ENCODE data around the gene TNKS2.
"Not testable (repeated sequence)": the region's sequence is repeated elsewhere in the genome, so short reads cannot be mapped to it uniquely, and the experiment has no call there.

The TNKS2 gene

GRCh38 chr10:91885362-91886079, 87.3 kb downstream of the TNKS2 start:
- Histone ChIP-seq H3K27me3 (ENCODE audit: control insufficient read depth in 2 of 2, insufficient read depth in 2 of 2, low read length in 2 of 2) (peaks cover 15 to 17% of the 10 kb centered on the region in 2 donors), H3K9me3 (ENCODE audit: control insufficient read depth in 2 of 2, low read length in 2 of 2) (no peaks in the 10 kb centered on the region), H3K4me3 (ENCODE audit: low read length in 2 of 2) (no peak overlapping the region), H3K9ac (ENCODE audit: low read depth in 1 of 2, low read length in 2 of 2) (no peak overlapping the region), H3K27ac (ENCODE audit: low read depth in 2 of 2, low read length in 2 of 2) (no peak overlapping the region), H3K36me3 (ENCODE audit: control insufficient read depth in 2 of 2, insufficient read depth in 2 of 2, low read length in 2 of 2) (no peaks in the 10 kb centered on the region), H3K4me1 (ENCODE audit: control insufficient read depth in 2 of 2, insufficient read depth in 2 of 2, low read length in 2 of 2) (peaks cover 3 to 11% of the 10 kb centered on the region in 2 donors)

DNA sequence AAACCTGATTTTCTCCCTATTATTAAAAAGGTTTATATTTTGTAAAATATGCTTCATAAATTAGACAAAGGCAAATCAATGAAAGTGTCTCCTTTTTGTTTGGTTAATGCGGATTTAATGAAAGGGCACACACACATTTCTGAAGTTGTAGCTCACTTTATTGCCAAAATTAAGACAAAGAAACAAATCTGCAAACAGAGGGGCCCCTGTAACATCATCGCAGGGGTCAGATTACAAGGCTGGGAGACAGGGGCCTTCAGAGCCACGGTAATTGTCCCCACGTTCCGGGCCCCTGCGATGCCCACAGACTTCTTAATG, 88.7 kb downstream of the TNKS2 start:
- Histone ChIP-seq H3K36me3 (ENCODE audit: control insufficient read depth in 2 of 2, insufficient read depth in 2 of 2, low read length in 2 of 2) (no peaks in the 10 kb centered on the region), H3K27ac (ENCODE audit: low read depth in 2 of 2, low read length in 2 of 2) (no peak overlapping the region), H3K4me1 (ENCODE audit: control insufficient read depth in 2 of 2, insufficient read depth in 2 of 2, low read length in 2 of 2) (peaks cover 3 to 11% of the 10 kb centered on the region in 2 donors), H3K27me3 (ENCODE audit: control insufficient read depth in 2 of 2, insufficient read depth in 2 of 2, low read length in 2 of 2) (peaks cover 15 to 17% of the 10 kb centered on the region in 2 donors), H3K9ac (ENCODE audit: low read depth in 1 of 2, low read length in 2 of 2) (no peak overlapping the region), H3K4me3 (ENCODE audit: low read length in 2 of 2) (peak overlapping the region; percentile 56 to 72), H3K9me3 (ENCODE audit: control insufficient read depth in 2 of 2, low read length in 2 of 2) (no peaks in the 10 kb centered on the region)

DNA sequence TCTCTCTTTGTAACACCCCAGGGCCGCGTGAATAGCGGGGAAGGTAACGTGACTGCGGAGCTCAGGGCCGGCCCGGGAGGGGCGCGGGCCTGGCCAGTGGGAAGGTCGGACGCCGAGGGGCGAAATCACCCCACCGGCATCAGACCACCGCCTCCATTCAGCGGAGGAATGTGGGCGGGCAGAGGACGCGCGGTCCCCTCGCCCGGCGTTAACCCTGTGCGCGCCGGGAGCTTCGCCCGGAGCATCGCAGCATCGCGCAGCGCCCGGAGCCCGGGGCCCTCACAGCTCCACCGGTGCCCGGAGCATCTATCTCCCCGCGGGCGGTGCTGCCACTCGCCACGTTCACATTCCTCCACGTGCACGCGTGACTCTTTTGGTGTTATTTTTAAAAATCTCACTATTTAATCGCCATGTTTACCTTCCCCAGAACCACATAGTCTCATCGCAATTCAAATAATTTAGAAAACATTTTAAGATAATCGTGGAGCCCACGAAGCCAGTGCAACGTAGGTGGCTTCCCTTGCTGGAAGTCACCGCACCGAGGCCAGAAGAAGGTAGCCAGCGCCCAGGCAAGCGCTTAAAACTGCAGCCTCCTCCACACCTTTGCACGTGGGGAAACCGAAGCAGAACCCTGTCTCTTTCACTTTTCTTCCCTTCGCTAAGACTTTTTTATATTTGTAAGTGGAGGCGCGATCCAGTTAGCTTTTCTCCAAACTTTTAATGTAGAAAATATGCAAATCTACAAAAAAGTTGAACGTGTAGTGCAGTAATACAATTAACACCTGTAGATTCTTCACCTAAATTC, 89.2 kb downstream of the TNKS2 start:
- Histone ChIP-seq H3K4me3 (ENCODE audit: low read length in 2 of 2) (peak overlapping the region; percentile 56 to 72), H3K36me3 (ENCODE audit: control insufficient read depth in 2 of 2, insufficient read depth in 2 of 2, low read length in 2 of 2) (no peaks in the 10 kb centered on the region), H3K27me3 (ENCODE audit: control insufficient read depth in 2 of 2, insufficient read depth in 2 of 2, low read length in 2 of 2) (peaks cover 15 to 17% of the 10 kb centered on the region in 2 donors), H3K4me1 (ENCODE audit: control insufficient read depth in 2 of 2, insufficient read depth in 2 of 2, low read length in 2 of 2) (peaks cover 3 to 11% of the 10 kb centered on the region in 2 donors), H3K9me3 (ENCODE audit: control insufficient read depth in 2 of 2, low read length in 2 of 2) (no peaks in the 10 kb centered on the region), H3K27ac (ENCODE audit: low read depth in 2 of 2, low read length in 2 of 2) (no peak overlapping the region), H3K9ac (ENCODE audit: low read depth in 1 of 2, low read length in 2 of 2) (peak overlapping the region in 1 of 2 donors; percentile 47)

DNA sequence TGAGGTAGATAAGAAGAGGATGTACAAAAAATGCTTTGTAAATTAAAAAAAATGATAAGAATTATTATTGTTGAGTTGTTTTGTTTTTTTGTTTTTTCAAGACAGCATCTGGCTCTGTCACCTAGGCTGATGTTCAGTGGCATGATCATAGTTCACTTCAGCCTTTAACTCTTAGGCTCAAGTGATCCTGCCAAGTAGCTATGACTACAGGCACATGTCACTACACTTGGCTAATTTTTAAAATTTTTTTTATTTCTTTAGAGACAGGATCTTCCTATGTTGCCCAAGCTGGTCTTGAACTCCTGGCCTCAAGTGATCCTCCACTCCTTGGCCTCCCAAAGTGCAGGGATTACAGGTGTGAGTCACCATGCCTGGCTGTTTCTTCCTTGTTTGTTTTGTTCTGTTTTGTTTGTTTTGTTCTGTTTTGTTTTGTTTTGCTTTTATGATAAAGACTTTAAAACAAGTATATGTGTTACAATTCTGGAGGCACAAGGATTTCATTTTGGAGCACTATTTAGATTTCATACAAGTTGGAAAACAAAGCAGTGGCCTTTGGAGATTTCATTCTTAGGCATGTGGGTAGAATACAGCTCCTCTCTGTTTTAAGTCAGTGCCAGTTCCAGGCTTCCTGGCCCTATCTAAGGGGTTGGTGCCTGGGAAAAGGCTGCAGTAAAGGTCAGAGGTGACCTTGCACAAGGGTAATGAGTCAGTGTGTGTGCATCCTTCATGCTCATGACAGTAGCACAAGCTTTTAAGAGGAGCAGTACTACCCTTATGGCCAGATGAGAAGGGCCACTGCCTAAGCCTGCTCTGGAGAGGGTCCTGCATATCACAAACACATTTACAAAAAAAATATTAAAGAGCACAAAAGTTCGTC, 93.1 kb downstream of the TNKS2 start:
- Histone ChIP-seq H3K9me3 (ENCODE audit: control insufficient read depth in 2 of 2, low read length in 2 of 2) (no peaks in the 10 kb centered on the region), H3K4me1 (ENCODE audit: control insufficient read depth in 2 of 2, insufficient read depth in 2 of 2, low read length in 2 of 2) (peaks cover 3 to 5% of the 10 kb centered on the region in 2 donors), H3K4me3 (ENCODE audit: low read length in 2 of 2) (no peak overlapping the region), H3K27me3 (ENCODE audit: control insufficient read depth in 2 of 2, insufficient read depth in 2 of 2, low read length in 2 of 2) (peaks cover 12 to 15% of the 10 kb centered on the region in 2 donors), H3K36me3 (ENCODE audit: control insufficient read depth in 2 of 2, insufficient read depth in 2 of 2, low read length in 2 of 2) (no peaks in the 10 kb centered on the region), H3K27ac (ENCODE audit: low read depth in 2 of 2, low read length in 2 of 2) (no peak overlapping the region), H3K9ac (ENCODE audit: low read depth in 1 of 2, low read length in 2 of 2) (no peak overlapping the region)

DNA sequence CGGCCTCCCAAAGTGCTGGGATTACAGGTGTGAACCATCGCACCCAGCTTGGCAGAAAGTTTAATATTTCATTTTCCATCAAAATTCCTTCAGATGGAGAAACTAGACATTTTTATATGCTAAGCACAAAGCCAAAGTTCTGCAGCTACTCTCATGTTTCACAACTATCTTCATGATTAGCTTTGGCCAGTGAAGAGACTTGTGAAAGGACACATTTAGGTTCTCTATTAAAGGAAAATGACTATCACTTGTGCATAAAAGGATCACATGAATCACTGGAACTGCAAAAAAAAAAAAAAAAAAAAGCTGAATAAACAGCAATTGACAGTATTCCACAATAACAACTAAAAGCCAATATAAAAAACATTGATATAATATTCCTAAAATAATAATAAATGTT, 94.8 kb downstream of the TNKS2 start:
- no peaks in the 10 kb centered on the region for H3K9me3 ChIP-seq (ENCODE audit: control insufficient read depth in 2 of 2, low read length in 2 of 2)
- no peak overlapping the region for H3K9ac ChIP-seq (ENCODE audit: low read depth in 1 of 2, low read length in 2 of 2)
- H3K36me3 ChIP-seq (ENCODE audit: control insufficient read depth in 2 of 2, insufficient read depth in 2 of 2, low read length in 2 of 2) = no peaks in the 10 kb centered on the region
- no peak overlapping the region for H3K4me3 ChIP-seq (ENCODE audit: low read length in 2 of 2)
- no peaks in the 10 kb centered on the region for H3K4me1 ChIP-seq (ENCODE audit: control insufficient read depth in 2 of 2, insufficient read depth in 2 of 2, low read length in 2 of 2)
- H3K27me3 ChIP-seq (ENCODE audit: control insufficient read depth in 2 of 2, insufficient read depth in 2 of 2, low read length in 2 of 2) = peaks cover 2 to 7% of the 10 kb centered on the region in 2 donors
- H3K27ac ChIP-seq (ENCODE audit: low read depth in 2 of 2, low read length in 2 of 2) = no peak overlapping the region

GRCh38 chr10:91894261-91894685, 96.0 kb downstream of the TNKS2 start:
- H3K9ac ChIP-seq (ENCODE audit: low read depth in 1 of 2, low read length in 2 of 2); H3K4me1 ChIP-seq (ENCODE audit: control insufficient read depth in 2 of 2, insufficient read depth in 2 of 2, low read length in 2 of 2); H3K9me3 ChIP-seq (ENCODE audit: control insufficient read depth in 2 of 2, low read length in 2 of 2); H3K27ac ChIP-seq (ENCODE audit: low read depth in 2 of 2, low read length in 2 of 2); H3K27me3 ChIP-seq (ENCODE audit: control insufficient read depth in 2 of 2, insufficient read depth in 2 of 2, low read length in 2 of 2); H3K36me3 ChIP-seq (ENCODE audit: control insufficient read depth in 2 of 2, insufficient read depth in 2 of 2, low read length in 2 of 2); H3K4me3 ChIP-seq (ENCODE audit: low read length in 2 of 2): not testable (repeated sequence)

DNA sequence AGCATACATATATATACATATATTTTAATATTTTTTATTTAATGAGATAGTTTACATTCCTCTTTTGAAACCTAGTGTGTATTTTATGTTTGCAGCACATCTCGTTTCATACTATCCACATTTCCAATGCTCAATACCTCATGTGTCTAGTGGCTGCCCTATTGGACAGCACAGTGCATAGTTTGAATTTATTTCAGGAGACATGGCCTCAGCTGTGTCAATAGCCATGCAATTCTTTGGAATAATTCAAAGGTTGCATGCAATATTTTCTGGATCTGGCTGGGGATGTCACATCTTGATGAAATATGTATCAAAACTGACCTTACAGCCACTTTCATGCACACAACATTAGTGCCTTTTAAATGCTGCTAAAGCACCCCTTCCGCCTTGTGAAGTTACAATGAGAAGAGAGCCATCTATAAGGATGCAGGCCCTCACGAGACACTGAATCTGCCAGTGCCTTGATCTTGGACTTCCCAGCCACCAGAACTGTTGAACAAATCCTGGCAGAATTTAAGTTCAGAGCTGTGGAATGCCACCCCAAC, 98.1 kb downstream of the TNKS2 start:
- Histone ChIP-seq H3K9me3 (ENCODE audit: control insufficient read depth in 2 of 2, low read length in 2 of 2) (no peaks in the 10 kb centered on the region), H3K9ac (ENCODE audit: low read depth in 1 of 2, low read length in 2 of 2) (no peak overlapping the region), H3K4me3 (ENCODE audit: low read length in 2 of 2) (no peak overlapping the region), H3K36me3 (ENCODE audit: control insufficient read depth in 2 of 2, insufficient read depth in 2 of 2, low read length in 2 of 2) (no peaks in the 10 kb centered on the region), H3K27me3 (ENCODE audit: control insufficient read depth in 2 of 2, insufficient read depth in 2 of 2, low read length in 2 of 2) (no peaks in the 10 kb centered on the region), H3K4me1 (ENCODE audit: control insufficient read depth in 2 of 2, insufficient read depth in 2 of 2, low read length in 2 of 2) (no peaks in the 10 kb centered on the region), H3K27ac (ENCODE audit: low read depth in 2 of 2, low read length in 2 of 2) (no peak overlapping the region)

DNA sequence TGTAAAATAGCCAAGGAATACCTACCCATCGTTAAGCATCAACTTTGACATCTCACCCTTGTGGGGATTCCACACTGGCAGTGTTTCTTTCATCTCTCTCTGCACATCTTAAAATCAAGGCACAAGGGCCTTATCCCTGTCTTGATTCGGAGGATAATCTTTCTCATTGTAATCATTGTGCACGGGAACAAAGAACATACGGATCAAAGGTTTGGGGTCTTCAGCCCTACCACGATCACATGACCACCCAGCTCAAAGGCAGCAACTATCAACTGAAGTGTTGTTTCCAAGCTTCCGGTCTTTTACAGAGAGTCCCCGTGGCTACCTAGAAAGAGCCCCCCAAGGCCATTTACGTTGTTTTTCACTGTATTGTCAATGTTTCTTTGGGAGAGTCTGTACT, 99.2 kb downstream of the TNKS2 start:
- H3K27ac ChIP-seq (ENCODE audit: low read depth in 2 of 2, low read length in 2 of 2) = no peak overlapping the region
- no peaks in the 10 kb centered on the region for H3K27me3 ChIP-seq (ENCODE audit: control insufficient read depth in 2 of 2, insufficient read depth in 2 of 2, low read length in 2 of 2)
- no peaks in the 10 kb centered on the region for H3K36me3 ChIP-seq (ENCODE audit: control insufficient read depth in 2 of 2, insufficient read depth in 2 of 2, low read length in 2 of 2)
- no peak overlapping the region for H3K9ac ChIP-seq (ENCODE audit: low read depth in 1 of 2, low read length in 2 of 2)
- H3K4me1 ChIP-seq (ENCODE audit: control insufficient read depth in 2 of 2, insufficient read depth in 2 of 2, low read length in 2 of 2) = peaks cover 0 to 7% of the 10 kb centered on the region in 2 donors
- no peak overlapping the region for H3K4me3 ChIP-seq (ENCODE audit: low read length in 2 of 2)
- H3K9me3 ChIP-seq (ENCODE audit: control insufficient read depth in 2 of 2, low read length in 2 of 2) = no peaks in the 10 kb centered on the region

- H3K4me3 ChIP-seq (ENCODE audit: low read length in 2 of 2) = no peak overlapping the region
- H3K36me3 ChIP-seq (ENCODE audit: control insufficient read depth in 2 of 2, insufficient read depth in 2 of 2, low read length in 2 of 2) = no peaks in the 10 kb centered on the region
- peaks cover 0 to 7% of the 10 kb centered on the region in 2 donors for H3K4me1 ChIP-seq (ENCODE audit: control insufficient read depth in 2 of 2, insufficient read depth in 2 of 2, low read length in 2 of 2)
- no peaks in the 10 kb centered on the region for H3K27me3 ChIP-seq (ENCODE audit: control insufficient read depth in 2 of 2, insufficient read depth in 2 of 2, low read length in 2 of 2)
- peak overlapping the region in 1 of 2 donors; percentile 13 for H3K27ac ChIP-seq (ENCODE audit: low read depth in 2 of 2, low read length in 2 of 2)
- H3K9ac ChIP-seq (ENCODE audit: low read depth in 1 of 2, low read length in 2 of 2) = no peak overlapping the region
- H3K9me3 ChIP-seq (ENCODE audit: control insufficient read depth in 2 of 2, low read length in 2 of 2) = no peaks in the 10 kb centered on the region
These were observed 103.8 kb downstream of the TNKS2 start for GRCh38 chr10:91901784-91902677.

Measured in mucosa of rectum (tissue), 2 donors.